Activated naive CD8-positive, alpha-beta T cell treated with anti-CD3 and anti-CD28 coated beads, Interleukin-2, amount 10 ng/mL, durations not matched to agents 7 days and 5 days (primary cell): ENCODE measurements around the gene SPATA6. TPM values are rescaled to one million over a fixed set of nuclear protein-coding genes. Genes with fewer than 3 reads are reported as not detected.
"Not testable (repeated sequence)": the region's sequence is repeated elsewhere in the genome, so short reads cannot be mapped to it uniquely, and the experiment has no call there.

ENCODE experiments used
- ATAC-seq: fragments of 150-1000 bp; cut with Tn5 transposase; one replicate; pipeline ENCODE4 v1.10.0; 2021; ENCODE audit warnings: low read depth, moderate library complexity
- POLR2A ChIA-PET: fragments of 350-600 bp; sonication (Branson Sonifier 250); formaldehyde crosslinking; loops from one replicate; lab custom pipeline; 2021; ENCODE audit warnings: antibody characterized with exemption; lab: Charles Lee
- DNase-seq: peaks from one replicate; pipeline ENCODE4 v3.0.0; 2021
- H3K27ac Mint-ChIP-seq: one replicate; pipeline ENCODE4 v1.8.0; 2022; ENCODE audit warnings: mild to moderate bottlenecking, mixed read lengths
- H3K27me3 Mint-ChIP-seq: one replicate; pipeline ENCODE4 v1.8.0; 2022; ENCODE audit warnings: mild to moderate bottlenecking, moderate library complexity, mixed read lengths
- H3K36me3 Mint-ChIP-seq: one replicate; pipeline ENCODE4 v1.8.0; 2021; ENCODE audit warnings: mild to moderate bottlenecking, mixed read lengths
- H3K4me1 Mint-ChIP-seq: one replicate; pipeline ENCODE4 v1.8.0; 2021; ENCODE audit warnings: mixed read lengths
- H3K4me3 Mint-ChIP-seq: one replicate; pipeline ENCODE4 v1.8.0; 2022; ENCODE audit warnings: mild to moderate bottlenecking, moderate library complexity, mixed read lengths
- H3K9me3 Mint-ChIP-seq: one replicate; pipeline ENCODE4 v1.8.0; 2021; ENCODE audit warnings: mixed read lengths
- total RNA-seq, 2 experiments: library from RNA; stranded (reverse); gene quantifications; one replicate each; pipeline ENCODE4 v1.2.3, GENCODE V29; 2021

The SPATA6 gene
- total RNA-seq, 2 experiments from 2014 or later: 0.83 to 1.9 TPM

DNA sequence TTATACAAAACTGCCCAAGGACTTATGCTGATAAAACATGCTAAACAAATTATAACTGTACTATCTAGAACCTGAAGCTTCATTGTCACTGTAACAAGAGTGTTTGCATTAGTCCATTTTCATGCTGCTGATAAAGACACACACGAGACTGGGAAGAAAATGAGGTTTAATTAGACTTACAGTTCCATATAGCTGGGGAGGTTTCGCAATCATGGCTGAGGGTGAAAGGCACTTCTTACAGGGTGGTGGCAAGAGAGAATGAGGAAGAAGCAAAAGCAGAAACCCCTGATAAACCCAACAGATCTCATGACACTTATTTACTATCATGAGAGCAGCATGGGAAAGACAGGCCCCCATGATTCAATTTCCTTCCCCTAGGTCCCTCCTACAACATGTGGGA is 100.4 kb downstream of the SPATA6 start:
- Mint-ChIP-seq H3K4me1 (no peaks in the 10 kb centered on the region), H3K27me3 (no peaks in the 10 kb centered on the region), H3K9me3 (peaks cover 7% of the 10 kb centered on the region), H3K36me3 (no peaks in the 10 kb centered on the region), H3K27ac (no peak overlapping the region), H3K4me3 (no peak overlapping the region)
- DNase-seq (no peak), ATAC-seq (no peak)
- POLR2A ChIA-PET: no interaction called here

- Mint-ChIP-seq H3K27me3 (peaks cover 2% of the 10 kb centered on the region), H3K4me1 (no peaks in the 10 kb centered on the region), H3K36me3 (no peaks in the 10 kb centered on the region), H3K27ac (no peak overlapping the region), H3K9me3 (peaks cover 5% of the 10 kb centered on the region), H3K4me3 (no peak overlapping the region)
- POLR2A ChIA-PET: no interaction called here
- no peak for DNase-seq
- no peak for ATAC-seq
Measured at GRCh38 chr1:48362901-48363300, 109.1 kb downstream of the SPATA6 start.

DNA sequence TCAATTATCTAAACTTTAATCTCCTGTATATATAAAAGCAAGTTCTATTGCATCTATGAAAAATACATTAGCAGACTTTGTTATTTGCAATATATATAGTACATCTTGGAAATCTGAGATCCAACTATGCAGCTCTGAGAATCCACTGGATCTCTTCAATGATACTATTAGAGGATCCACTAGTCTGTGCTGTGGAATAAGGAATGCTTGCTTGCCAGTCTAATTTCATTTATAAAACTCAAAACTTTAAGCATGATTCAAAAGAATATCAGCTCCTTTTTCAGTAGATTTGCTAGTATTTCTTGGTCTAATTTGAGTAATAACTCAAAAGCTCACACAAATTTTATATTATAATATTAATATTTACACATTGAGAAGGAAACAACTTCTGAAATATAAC is 115.1 kb downstream of the SPATA6 start:
- no peak overlapping the region for H3K4me3 Mint-ChIP-seq
- no peaks in the 10 kb centered on the region for H3K4me1 Mint-ChIP-seq
- no peaks in the 10 kb centered on the region for H3K36me3 Mint-ChIP-seq
- H3K9me3 Mint-ChIP-seq: no peaks in the 10 kb centered on the region
- no peaks in the 10 kb centered on the region for H3K27me3 Mint-ChIP-seq
- no peak overlapping the region for H3K27ac Mint-ChIP-seq
- POLR2A ChIA-PET: no interaction called here
- ATAC-seq (no peak), DNase-seq (no peak)

GRCh38 chr1:48344373-48344772 is 127.6 kb downstream of the SPATA6 start:
- ATAC-seq (no peak), DNase-seq (no peak)
- Mint-ChIP-seq H3K27ac (no peak overlapping the region), H3K9me3 (peaks cover 8% of the 10 kb centered on the region), H3K27me3 (no peaks in the 10 kb centered on the region), H3K36me3 (no peaks in the 10 kb centered on the region), H3K4me3 (no peak overlapping the region), H3K4me1 (no peaks in the 10 kb centered on the region)
- POLR2A ChIA-PET: no interaction called here

DNA sequence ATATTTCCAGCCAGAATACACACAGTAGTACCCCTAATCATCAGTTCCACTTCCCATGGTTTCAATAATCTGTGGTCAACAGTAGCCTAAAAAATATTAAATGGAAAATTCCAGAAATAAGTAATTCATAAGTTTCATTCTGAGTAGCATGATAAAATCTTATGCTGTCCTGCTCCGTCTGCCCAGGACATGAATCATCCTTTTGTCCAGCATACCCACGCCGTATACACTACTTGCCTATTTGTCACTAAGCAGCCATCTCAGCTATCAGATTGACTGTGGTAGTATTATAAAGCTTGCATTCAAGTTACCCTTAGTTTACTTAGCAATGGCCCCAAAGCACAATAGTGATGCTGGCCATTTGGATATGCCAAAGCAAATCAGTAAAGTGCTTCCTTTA is 130.8 kb downstream of the SPATA6 start:
- H3K4me1 Mint-ChIP-seq: no peaks in the 10 kb centered on the region
- no peak overlapping the region for H3K27ac Mint-ChIP-seq
- H3K9me3 Mint-ChIP-seq: peaks cover 8% of the 10 kb centered on the region
- no peaks in the 10 kb centered on the region for H3K27me3 Mint-ChIP-seq
- POLR2A ChIA-PET: no interaction called here
- no peak overlapping the region for H3K4me3 Mint-ChIP-seq
- no peaks in the 10 kb centered on the region for H3K36me3 Mint-ChIP-seq
- ATAC-seq (no peak), DNase-seq (no peak)

GRCh38 chr1:48338257-48338656 is 133.7 kb downstream of the SPATA6 start:
- Mint-ChIP-seq H3K27ac (no peak overlapping the region), H3K4me3 (no peak overlapping the region), H3K36me3 (no peaks in the 10 kb centered on the region), H3K4me1 (no peaks in the 10 kb centered on the region), H3K27me3 (no peaks in the 10 kb centered on the region), H3K9me3 (peaks cover 6% of the 10 kb centered on the region)
- DNase-seq (no peak), ATAC-seq (no peak)
- POLR2A ChIA-PET: no interaction called here

DNA sequence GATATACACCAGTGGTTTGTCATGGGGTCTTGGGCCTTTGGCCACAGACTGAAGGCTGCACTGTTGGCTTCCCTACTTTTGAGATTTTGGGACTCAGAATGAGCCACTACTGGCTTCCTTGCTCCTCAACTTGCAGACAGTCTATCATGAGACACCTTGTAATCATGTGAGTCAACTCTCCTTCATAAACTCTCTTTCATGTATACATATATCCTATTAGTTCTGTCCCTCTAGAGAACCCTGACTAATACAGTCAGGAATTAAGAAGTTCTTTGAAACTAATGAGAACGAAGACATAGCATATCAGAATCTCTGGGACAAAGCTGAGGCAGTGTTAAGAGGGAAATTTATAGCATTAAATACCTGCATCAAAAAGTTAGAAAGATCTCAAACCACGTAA is 138.7 kb downstream of the SPATA6 start:
- H3K9me3 Mint-ChIP-seq: peaks cover 21% of the 10 kb centered on the region
- H3K36me3 Mint-ChIP-seq: no peaks in the 10 kb centered on the region
- POLR2A ChIA-PET: no interaction called here
- no peak for DNase-seq
- ATAC-seq: no peak
- no peak overlapping the region for H3K27ac Mint-ChIP-seq
- no peaks in the 10 kb centered on the region for H3K4me1 Mint-ChIP-seq
- no peaks in the 10 kb centered on the region for H3K27me3 Mint-ChIP-seq
- H3K4me3 Mint-ChIP-seq: no peak overlapping the region

DNA sequence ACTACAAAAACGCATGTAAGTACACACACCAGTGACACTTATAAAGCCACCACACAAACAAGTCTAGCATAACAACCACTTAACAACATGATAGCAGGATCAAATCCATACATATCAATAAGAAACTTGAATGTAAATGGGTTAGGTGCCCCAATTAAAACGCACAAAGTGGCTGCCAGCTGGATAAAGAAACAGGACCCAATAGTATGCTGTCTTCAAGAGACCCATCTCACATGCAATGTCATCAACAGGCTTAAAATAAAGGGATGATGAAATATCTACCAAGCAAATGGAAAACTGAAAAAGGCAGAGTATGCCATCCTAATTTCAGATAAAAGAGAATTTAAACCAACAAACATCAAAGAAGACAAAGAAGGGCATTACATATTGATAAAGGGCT is 139.9 kb downstream of the SPATA6 start:
- no peaks in the 10 kb centered on the region for H3K36me3 Mint-ChIP-seq
- H3K9me3 Mint-ChIP-seq: peaks cover 23% of the 10 kb centered on the region
- no peak overlapping the region for H3K4me3 Mint-ChIP-seq
- no peak overlapping the region for H3K27ac Mint-ChIP-seq
- POLR2A ChIA-PET: no interaction called here
- ATAC-seq: no peak
- H3K27me3 Mint-ChIP-seq: no peaks in the 10 kb centered on the region
- no peak for DNase-seq
- no peaks in the 10 kb centered on the region for H3K4me1 Mint-ChIP-seq

DNA sequence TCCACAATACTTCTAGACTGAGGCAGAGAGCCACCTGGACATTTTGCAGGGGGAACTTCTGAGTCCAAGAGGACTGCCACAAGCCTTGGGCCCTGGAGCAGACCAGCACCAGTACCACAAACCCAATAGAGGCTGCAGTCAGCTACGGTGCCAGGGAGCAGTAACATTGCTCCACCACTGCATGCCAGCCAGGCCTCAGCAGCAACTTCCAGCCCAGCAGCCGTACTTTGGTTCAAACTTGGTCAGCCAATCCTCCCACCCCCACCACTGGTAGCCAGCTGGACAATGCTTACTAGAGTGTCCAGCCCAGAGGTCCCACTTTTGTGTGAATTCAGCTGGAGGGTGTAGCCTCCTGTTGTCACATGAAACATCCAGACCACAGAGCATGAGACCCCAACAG is 142.1 kb downstream of the SPATA6 start:
- peaks cover 26% of the 10 kb centered on the region for H3K9me3 Mint-ChIP-seq
- POLR2A ChIA-PET: no interaction called here
- no peaks in the 10 kb centered on the region for H3K4me1 Mint-ChIP-seq
- H3K36me3 Mint-ChIP-seq: no peaks in the 10 kb centered on the region
- ATAC-seq (no peak), DNase-seq (no peak)
- H3K27me3 Mint-ChIP-seq: no peaks in the 10 kb centered on the region
- H3K27ac Mint-ChIP-seq: no peak overlapping the region
- H3K4me3 Mint-ChIP-seq: no peak overlapping the region

DNA sequence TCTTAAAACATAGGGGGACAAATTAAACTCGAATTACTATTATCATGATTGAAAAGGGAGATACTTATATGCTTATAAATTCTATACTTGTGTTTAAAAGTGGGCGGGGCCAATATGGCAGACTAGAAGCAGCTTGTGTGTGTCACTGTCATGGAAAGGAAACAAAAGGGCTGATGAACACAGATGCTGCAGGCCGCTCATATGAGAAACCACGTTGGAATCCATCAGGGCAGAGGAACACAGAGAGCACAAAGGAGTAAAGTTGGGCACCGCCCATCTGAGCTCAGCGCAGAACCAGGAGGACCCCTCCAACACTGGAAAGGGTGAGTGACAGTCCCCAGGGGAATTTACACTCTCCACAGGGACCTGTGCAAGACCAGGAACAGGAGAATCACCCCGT is 142.5 kb downstream of the SPATA6 start:
- Mint-ChIP-seq H3K4me3 (no peak overlapping the region), H3K27me3 (no peaks in the 10 kb centered on the region), H3K4me1 (no peaks in the 10 kb centered on the region), H3K27ac (no peak overlapping the region), H3K36me3 (no peaks in the 10 kb centered on the region), H3K9me3 (peaks cover 25% of the 10 kb centered on the region)
- POLR2A ChIA-PET: no interaction called here
- DNase-seq (no peak), ATAC-seq (no peak)

- H3K4me1 Mint-ChIP-seq, ATAC-seq, POLR2A ChIA-PET, H3K9me3 Mint-ChIP-seq, H3K4me3 Mint-ChIP-seq, H3K36me3 Mint-ChIP-seq, H3K27ac Mint-ChIP-seq, H3K27me3 Mint-ChIP-seq, DNase-seq: not testable (repeated sequence)
Measured at GRCh38 chr1:48311829-48312228, 160.2 kb downstream of the SPATA6 start.

DNA sequence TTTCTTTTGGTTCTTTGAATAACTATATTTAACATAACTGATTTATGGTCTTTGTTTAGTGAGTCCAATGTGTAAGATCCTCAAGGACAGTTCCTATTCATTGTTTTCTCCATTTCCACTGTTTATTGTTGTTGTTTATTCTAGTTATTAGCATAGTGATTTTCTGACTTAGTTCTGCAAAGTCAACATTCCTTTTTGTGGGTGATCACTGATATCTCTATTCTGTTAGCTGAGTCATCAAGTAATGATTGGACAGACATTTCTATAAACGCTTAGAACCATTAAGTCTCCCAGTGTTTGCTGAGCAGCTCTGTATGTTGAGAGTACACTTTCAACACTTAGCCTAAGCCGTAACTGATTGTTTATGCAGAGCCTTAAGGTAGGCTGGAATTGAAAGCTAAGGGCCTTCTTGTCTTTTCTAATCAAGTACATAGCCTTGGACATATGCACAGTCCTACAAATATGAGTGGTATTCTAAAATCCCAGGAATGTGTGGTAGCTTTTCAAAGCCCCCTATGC is 162.4 kb downstream of the SPATA6 start:
- Mint-ChIP-seq H3K9me3 (peaks cover 5% of the 10 kb centered on the region), H3K27ac (no peak overlapping the region), H3K4me3 (no peak overlapping the region), H3K27me3 (no peaks in the 10 kb centered on the region), H3K36me3 (no peaks in the 10 kb centered on the region), H3K4me1 (no peaks in the 10 kb centered on the region)
- ATAC-seq (no peak), DNase-seq (no peak)
- POLR2A ChIA-PET: no interaction called here

GRCh38 chr1:48302652-48303051 is 169.4 kb downstream of the SPATA6 start:
- Mint-ChIP-seq H3K27ac (no peak overlapping the region), H3K4me1 (no peaks in the 10 kb centered on the region), H3K9me3 (peaks cover 2% of the 10 kb centered on the region), H3K4me3 (no peak overlapping the region), H3K27me3 (no peaks in the 10 kb centered on the region), H3K36me3 (no peaks in the 10 kb centered on the region)
- ATAC-seq: no peak
- POLR2A ChIA-PET: no interaction called here
- DNase-seq: no peak

DNA sequence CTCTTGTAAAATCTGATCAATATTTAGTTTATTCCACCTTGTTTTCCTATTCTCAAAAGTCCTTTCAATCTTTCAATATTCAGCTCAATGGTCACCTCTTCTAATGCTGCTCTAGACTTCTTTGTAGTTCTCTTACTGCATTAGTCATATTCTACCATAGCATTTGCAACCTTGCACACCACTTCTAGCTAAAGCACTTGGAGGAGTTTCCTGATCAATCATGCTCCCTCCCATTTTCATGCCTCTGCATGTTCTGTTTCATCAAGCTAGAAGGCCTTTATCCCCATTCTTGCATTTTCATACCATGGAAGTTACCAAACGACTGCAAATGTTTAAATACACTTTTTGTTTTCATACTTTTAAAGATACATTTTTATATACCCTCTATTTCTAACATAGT is 177.3 kb downstream of the SPATA6 start:
- ATAC-seq: no peak
- Mint-ChIP-seq H3K36me3 (no peaks in the 10 kb centered on the region), H3K4me1 (no peaks in the 10 kb centered on the region), H3K4me3 (no peak overlapping the region), H3K27me3 (peaks cover 2% of the 10 kb centered on the region), H3K27ac (no peak overlapping the region), H3K9me3 (no peaks in the 10 kb centered on the region)
- POLR2A ChIA-PET: no interaction called here
- no peak for DNase-seq

DNA sequence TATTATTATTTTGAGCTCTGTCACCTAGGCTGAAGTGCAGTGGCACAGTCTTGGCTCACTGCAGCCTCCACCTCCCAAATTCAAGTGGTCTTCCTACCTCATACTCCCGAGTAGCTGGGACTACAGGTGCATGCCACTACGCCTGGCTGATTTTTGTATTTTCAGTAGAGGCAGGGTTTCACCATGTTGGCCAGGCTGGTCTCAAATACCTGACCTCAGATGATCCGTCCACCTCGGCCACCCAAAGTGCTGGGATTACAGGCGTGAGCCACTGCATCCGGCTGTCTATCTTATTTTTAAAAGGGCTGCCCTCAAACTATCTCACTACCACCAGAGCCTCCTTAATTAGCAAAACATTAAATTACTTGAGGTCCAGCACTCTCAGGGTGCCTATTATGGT is 177.9 kb downstream of the SPATA6 start:
- DNase-seq, H3K4me1 Mint-ChIP-seq, H3K36me3 Mint-ChIP-seq, H3K4me3 Mint-ChIP-seq, H3K9me3 Mint-ChIP-seq, H3K27ac Mint-ChIP-seq, POLR2A ChIA-PET, ATAC-seq, H3K27me3 Mint-ChIP-seq: not testable (repeated sequence)
